SK-N-SH (cell line): Measurements from ENCODE around the gene SIX5. TPM values are rescaled to one million over a fixed set of nuclear protein-coding genes. Genes with fewer than 3 reads are reported as not detected.

Experiments
- CTCF ChIA-PET: fragments of 300-600, 350-600 bp; formaldehyde crosslinking; extraction: SDS; loops from one replicate; lab custom pipeline; 2021; lab: Yijun Ruan, JAX
- POLR2A ChIA-PET: fragments of 350-600 bp; sonication (Branson Sonifier 250); formaldehyde crosslinking; extraction: SDS; loops from one replicate; lab custom pipeline; 2020; ENCODE audit warnings: antibody characterized with exemption, inconsistent platforms; lab: Yijun Ruan, JAX
- DNase-seq: peaks from one replicate; pipeline ENCODE4 v3.0.0; 2012
- H2AFZ ChIP-seq: fragments of 200-600 bp; sonication (generic); 2 replicates; pipeline ENCODE4 v1.8.1; 2016; ENCODE audit warnings: antibody characterized with exemption, mild to moderate bottlenecking, low read depth
- H3F3A ChIP-seq: fragments of 200-600 bp; sonication (generic); replicated peaks from 2 replicates; pipeline ENCODE3; 2016; ENCODE audit warnings: antibody characterized with exemption, mild to moderate bottlenecking; ENCODE audit not compliant: insufficient read depth
- H3K27ac ChIP-seq, 2 experiments: fragments of 200-500 bp in 1 of 2; fragments of 200-600 bp in 1 of 2; sonication (Bioruptor generic) in 1 of 2; sonication (generic), shearing (Covaris generic) in 1 of 2; 2 replicates each; pipeline versions ENCODE4 v1.5.1 to v1.6.1; 2014 to 2016; ENCODE audit warnings: low read depth in 2 of 2, inconsistent platforms in 1 of 2, low read length in 1 of 2, mild to moderate bottlenecking in 1 of 2, mixed read lengths in 1 of 2
- H3K27me3 ChIP-seq: fragments of 200-600 bp; sonication (generic), shearing (Covaris generic); 2 replicates; pipeline ENCODE4 v1.6.1; 2016; ENCODE audit warnings: mixed run types; ENCODE audit not compliant: insufficient read depth
- H3K36me3 ChIP-seq, 2 experiments: fragments of 200-500 bp in 1 of 2; fragments of 200-600 bp in 1 of 2; sonication (Bioruptor generic) in 1 of 2; sonication (generic) in 1 of 2; replicated peaks in 1 of 2; 2 replicates each; pipeline versions ENCODE3 to v1.5.1; 2014 to 2016; ENCODE audit warnings: low read length in 1 of 2, mild to moderate bottlenecking in 1 of 2; ENCODE audit not compliant: insufficient read depth in 2 of 2, control insufficient read depth in 1 of 2
- H3K4me1 ChIP-seq, 2 experiments: fragments of 200-500 bp in 1 of 2; fragments of 200-600 bp in 1 of 2; sonication (Bioruptor generic) in 1 of 2; sonication (generic), shearing (Covaris generic) in 1 of 2; 2 replicates each; pipeline versions ENCODE4 v1.5.1 to v1.6.1; 2014 to 2016; ENCODE audit warnings: low read depth in 1 of 2, low read length in 1 of 2, mixed run types in 1 of 2; ENCODE audit not compliant: insufficient read depth in 2 of 2, control insufficient read depth in 1 of 2
- H3K4me2 ChIP-seq: fragments of 200-600 bp; sonication (generic), shearing (Covaris generic); 2 replicates; pipeline ENCODE4 v1.6.1; 2017; ENCODE audit warnings: mixed run types
- H3K4me3 ChIP-seq, 2 experiments: fragments of 200-500 bp in 1 of 2; fragments of 200-600 bp in 1 of 2; sonication (Bioruptor generic) in 1 of 2; sonication (generic), shearing (Covaris generic) in 1 of 2; 2 replicates each; pipeline versions ENCODE4 v1.5.1 to v1.8.1; 2014 to 2016; ENCODE audit warnings: low read depth in 2 of 2, inconsistent platforms in 1 of 2, low read length in 1 of 2, mild to moderate bottlenecking in 1 of 2, mixed read lengths in 1 of 2, moderate library complexity in 1 of 2
- H3K79me2 ChIP-seq: fragments of 200-600 bp; sonication (generic); 2 replicates; pipeline ENCODE4 v1.8.1; 2017; ENCODE audit warnings: mild to moderate bottlenecking; ENCODE audit not compliant: insufficient read depth
- H3K9ac ChIP-seq: fragments of 200-600 bp; sonication (generic); 2 replicates; pipeline ENCODE4 v1.6.1; 2017; ENCODE audit warnings: mixed run types
- H3K9me2 ChIP-seq: fragments of 200-600 bp; sonication (generic); 2 replicates; pipeline ENCODE4 v1.6.1; 2017; ENCODE audit warnings: mixed run types
- H3K9me3 ChIP-seq: fragments of 200-600 bp; sonication (generic); 2 replicates; pipeline ENCODE4 v1.6.1; 2017; ENCODE audit warnings: mixed run types, mild to moderate bottlenecking, moderate library complexity
- H4K20me1 ChIP-seq: fragments of 200-600 bp; sonication (generic); 2 replicates; pipeline ENCODE4 v1.6.1; 2017; ENCODE audit warnings: mild to moderate bottlenecking, mixed run types; ENCODE audit not compliant: insufficient read depth
- CTCF ChIP-seq: fragments of 200-600 bp; sonication (generic); IDR thresholded peaks from 2 replicates; pipeline ENCODE4 v1.6.1; 2017; ENCODE audit warnings: antibody characterized with exemption, mild to moderate bottlenecking, moderate library complexity
- ELF1 ChIP-seq: IDR thresholded peaks from 2 replicates; pipeline ENCODE4 v1.4.0; 2012
- EZH2phosphoT487 ChIP-seq: fragments of 200-600 bp; sonication (generic); IDR thresholded peaks from 2 replicates; pipeline ENCODE4 v1.6.1; 2017; ENCODE audit warnings: low read depth, mixed run types, mild to moderate bottlenecking, antibody characterized with exemption, moderate library complexity, borderline replicate concordance
- FOSL2 ChIP-seq: IDR thresholded peaks from 2 replicates; pipeline ENCODE4 v1.4.0; 2012; ENCODE audit warnings: low read depth, mild to moderate bottlenecking, moderate library complexity, borderline replicate concordance
- FOXM1 ChIP-seq: IDR thresholded peaks from 2 replicates; pipeline ENCODE4 v1.4.0; 2012; ENCODE audit warnings: low read depth, mild to moderate bottlenecking
- GATA2 ChIP-seq: sonication (generic); formaldehyde crosslinking; IDR thresholded peaks from 2 replicates; pipeline ENCODE4 v1.5.0; 2020; ENCODE audit warnings: mild to moderate bottlenecking, missing genetic modification reagents
- IRF3 ChIP-seq: fragments of 150-350 bp; IDR thresholded peaks from 2 replicates; pipeline ENCODE4 v1.6.1; 2016; ENCODE audit warnings: mild to moderate bottlenecking, low read depth, low read length
- MAX ChIP-seq: IDR thresholded peaks from 2 replicates; pipeline ENCODE4 v1.4.0; 2012; ENCODE audit warnings: low read depth
- PBX3 ChIP-seq: IDR thresholded peaks from 2 replicates; pipeline ENCODE4; 2012
- RCOR1 ChIP-seq: fragments of 150-350 bp; IDR thresholded peaks from 2 replicates; pipeline ENCODE4 v1.6.1; 2017; ENCODE audit warnings: antibody characterized with exemption, low read length
- SIN3A ChIP-seq: IDR thresholded peaks from 2 replicates; pipeline ENCODE4 v1.6.1; 2012; ENCODE audit warnings: low read depth, mild to moderate bottlenecking, low read length, moderate library complexity, borderline replicate concordance
- SMC3 ChIP-seq: IDR thresholded peaks from 2 replicates; pipeline ENCODE4 v1.6.1; 2012; ENCODE audit warnings: low read depth, low read length, improper control_type of control experiment
- TCF12 ChIP-seq: IDR thresholded peaks from 2 replicates; pipeline ENCODE4 v1.4.0; 2012
- USF1 ChIP-seq: IDR thresholded peaks from 2 replicates; pipeline ENCODE4 v1.4.0; 2012; ENCODE audit warnings: low read depth, borderline replicate concordance
- WGBS: methylation state at CpG from one replicate; pipeline ENCODE4 v1.1.6; 2017; ENCODE audit warnings: low lambda C conversion rate; 5-methylcytosine and 5-hydroxymethylcytosine counted together
- polyA plus RNA-seq, 3 experiments: library from polyadenylated mRNA; depleted of rRNA; stranded (reverse); fragments of >200 nt; gene quantifications; 2 replicates each; pipeline ENCODE4 v1.2.3, GENCODE V29; 2012

The SIX5 gene
- polyA plus RNA-seq, 1 of the 3 experiments (the other 2 are of a cell fraction) = 8.4 TPM

- no peak for TF ChIP-seq FOXM1
- no peak for TF ChIP-seq SMC3
Observed at GRCh38 chr19:45780146-45780447, 11.0 kb upstream of the SIX5 start (continued).

GRCh38 chr19:45779231-45780145 lies 10.4 kb upstream of the SIX5 start:
- no peak overlapping the region for H3K27ac ChIP-seq
- no peak overlapping the region for H3K9ac ChIP-seq
- 0 out of 2 replicates have a peak, but pooled peaks cover 8% of the 10 kb centered on the region for H4K20me1 ChIP-seq
- H3K9me2 ChIP-seq = no peaks in the 10 kb centered on the region
- H3F3A ChIP-seq = peaks cover 29% of the 10 kb centered on the region
- peak; percentile 89 for DNase-seq
- no peaks in the 10 kb centered on the region for H3K27me3 ChIP-seq
- H3K36me3 ChIP-seq = peaks cover 15 to 35% of the 10 kb centered on the region in 2 experiments
- WGBS = 86% methylated on average over 46 of the region's 48 CpGs
- H3K79me2 ChIP-seq = peaks cover 30% of the 10 kb centered on the region
- peaks cover 22 to 30% of the 10 kb centered on the region in 2 experiments; a peak in 3 of 4 replicates for H3K4me1 ChIP-seq
- ChIA-PET POLR2A (no interaction called here), CTCF (interaction anchor here (1.0 to 1.3 kb wide), 3 partner anchors 9 to 38 kb away, joined by 3 to 10 read pairs (median 5); no protein-coding TSS in a partner anchor)
- H3K9me3 ChIP-seq = no peaks in the 10 kb centered on the region
- peak overlapping the region; percentile 90; the same call in 1 of the 2 replicates for H3K4me2 ChIP-seq
- TF ChIP-seq IRF3 (no peak), PBX3 (peak; percentile 47; the same call in 1 of the 2 replicates), GATA2 (CRISPR knock-in tag) (no peak), FOSL2 (no peak), SIN3A (no peak), MAX (no peak)
- no peak overlapping the region for H2AFZ ChIP-seq
- peak overlapping the region in 1 of 2 experiments; percentile 49; a peak in 1 of 4 replicates for H3K4me3 ChIP-seq

GRCh38 chr19:45778010-45778661 lies 9.1 kb upstream of the SIX5 start:
- Histone ChIP-seq H3K36me3 (peaks cover 23 to 39% of the 10 kb centered on the region in 2 experiments), H3K79me2 (peaks cover 27% of the 10 kb centered on the region), H3K4me1 (peaks cover 11 to 23% of the 10 kb centered on the region in 2 experiments; a peak in 2 of 4 replicates), H2AFZ (no peak overlapping the region), H3F3A (peaks cover 28% of the 10 kb centered on the region), H3K4me2 (no peak overlapping the region), H3K27ac (no peak overlapping the region), H3K27me3 (no peaks in the 10 kb centered on the region), H4K20me1 (0 out of 2 replicates have a peak, but pooled peaks cover 8% of the 10 kb centered on the region), H3K9me3 (no peaks in the 10 kb centered on the region), H3K4me3 (no peak overlapping the region), H3K9me2 (no peaks in the 10 kb centered on the region), H3K9ac (no peak overlapping the region)
- DNase-seq = no peak
- POLR2A ChIA-PET = no interaction called here
- 95% methylated on average over 19 of the region's 28 CpGs for WGBS
- CTCF ChIA-PET = no interaction called here
- no peak for TF ChIP-seq FOXM1
- no peak for TF ChIP-seq GATA2 (CRISPR knock-in tag)
- TF ChIP-seq MAX = no peak
- TF ChIP-seq TCF12 = no peak
- TF ChIP-seq USF1 = no peak
- no peak for TF ChIP-seq EZH2phosphoT487
- TF ChIP-seq IRF3 = no peak
- no peak for TF ChIP-seq CTCF
- TF ChIP-seq ELF1 = no peak
- no peak for TF ChIP-seq RCOR1
